Activated naive CD4-positive, alpha-beta T cell treated with anti-CD3 and anti-CD28 coated beads, Interleukin-2, amount 10 ng/mL, durations not matched to agents 7 days and 5 days (primary cell): ENCODE data around the gene HLA-E.
"Not testable (repeated sequence)": the region's sequence is repeated elsewhere in the genome, so short reads cannot be mapped to it uniquely, and the experiment has no call there.

Experiments
- CTCF ChIA-PET: fragments of 350-600 bp; sonication (Branson Sonifier 250); formaldehyde crosslinking; loops from one replicate; lab custom pipeline; 2021; ENCODE audit warnings: antibody characterized with exemption; lab: Charles Lee
- DNase-seq: peaks from one replicate; pipeline ENCODE4 v3.0.0-alpha.2; 2020
- H3K27ac Mint-ChIP-seq: one replicate; pipeline ENCODE4 v1.8.0; 2021; ENCODE audit warnings: mild to moderate bottlenecking, moderate library complexity, mixed read lengths
- H3K27me3 Mint-ChIP-seq: one replicate; pipeline ENCODE4 v1.8.0; 2021; ENCODE audit warnings: mild to moderate bottlenecking, mixed read lengths
- H3K36me3 Mint-ChIP-seq: one replicate; pipeline ENCODE4 v1.8.0; 2021; ENCODE audit warnings: mixed read lengths
- H3K4me1 Mint-ChIP-seq: one replicate; pipeline ENCODE4 v1.8.0; 2021; ENCODE audit warnings: mixed read lengths
- H3K4me3 Mint-ChIP-seq: one replicate; pipeline ENCODE4 v1.8.0; 2021; ENCODE audit warnings: mild to moderate bottlenecking, moderate library complexity, mixed read lengths
- H3K9me3 Mint-ChIP-seq: one replicate; pipeline ENCODE4 v1.8.0; 2021; ENCODE audit warnings: mixed read lengths

Gene HLA-E

GRCh38 chr6:30462482-30462881, 26.8 kb upstream of the HLA-E start:
- no peak for DNase-seq
- Mint-ChIP-seq H3K27me3 (peaks cover 100% of the 10 kb centered on the region), H3K4me3 (no peak overlapping the region), H3K36me3 (peaks cover 1% of the 10 kb centered on the region), H3K4me1 (peaks cover 25% of the 10 kb centered on the region), H3K9me3 (peaks cover 6% of the 10 kb centered on the region), H3K27ac (no peak overlapping the region)
- CTCF ChIA-PET = interaction anchor here (5.8 kb wide), 1 partner anchor 9 kb away, joined by 40 read pairs; no protein-coding TSS in a partner anchor

- DNase-seq = no peak
- Mint-ChIP-seq H3K9me3 (peaks cover 6% of the 10 kb centered on the region), H3K36me3 (peaks cover 1% of the 10 kb centered on the region), H3K4me3 (no peak overlapping the region), H3K4me1 (peaks cover 25% of the 10 kb centered on the region), H3K27me3 (peaks cover 96% of the 10 kb centered on the region), H3K27ac (no peak overlapping the region)
- CTCF ChIA-PET = interaction anchor here (1.7 to 5.8 kb wide), 3 partner anchors 10 to 69 kb away, joined by 4 to 40 read pairs (median 7); no protein-coding TSS in a partner anchor
Measured at GRCh38 chr6:30463242-30463641, 26.1 kb upstream of the HLA-E start.

- Mint-ChIP-seq H3K36me3 (peaks cover under 1% of the 10 kb centered on the region), H3K27me3 (peaks cover 94% of the 10 kb centered on the region), H3K27ac (no peak overlapping the region), H3K9me3 (peaks cover 5% of the 10 kb centered on the region), H3K4me3 (no peak overlapping the region), H3K4me1 (peaks cover 25% of the 10 kb centered on the region)
- DNase-seq = peak; percentile 73
- CTCF ChIA-PET = interaction anchor here (1.7 to 5.8 kb wide), 3 partner anchors 10 to 69 kb away, joined by 4 to 40 read pairs (median 7); no protein-coding TSS in a partner anchor
Measured at GRCh38 chr6:30463651-30464618, 25.4 kb upstream of the HLA-E start.

GRCh38 chr6:30465595-30466306, 23.6 kb upstream of the HLA-E start:
- peaks cover 25% of the 10 kb centered on the region for H3K4me1 Mint-ChIP-seq
- CTCF ChIA-PET = interaction anchor here (5.8 kb wide), 1 partner anchor 12 kb away, joined by 40 read pairs; no protein-coding TSS in a partner anchor
- H3K4me3 Mint-ChIP-seq = no peak overlapping the region
- no peaks in the 10 kb centered on the region for H3K9me3 Mint-ChIP-seq
- H3K27ac Mint-ChIP-seq = peak overlapping the region; percentile 42
- peaks cover 89% of the 10 kb centered on the region for H3K27me3 Mint-ChIP-seq
- DNase-seq = no peak
- no peaks in the 10 kb centered on the region for H3K36me3 Mint-ChIP-seq

GRCh38 chr6:30470968-30471367, 18.3 kb upstream of the HLA-E start:
- Mint-ChIP-seq H3K9me3 (peaks cover 9% of the 10 kb centered on the region), H3K27me3 (peaks cover 85% of the 10 kb centered on the region), H3K4me1 (peaks cover 8% of the 10 kb centered on the region), H3K27ac (no peak overlapping the region), H3K36me3 (no peaks in the 10 kb centered on the region), H3K4me3 (no peak overlapping the region)
- CTCF ChIA-PET = interaction anchor here (0.8 to 2.3 kb wide), 2 partner anchors 17 to 116 kb away, joined by 4 to 8 read pairs; no protein-coding TSS in a partner anchor
- no peak for DNase-seq

GRCh38 chr6:30475116-30475515, 14.2 kb upstream of the HLA-E start:
- DNase-seq, H3K4me3 Mint-ChIP-seq, CTCF ChIA-PET, H3K36me3 Mint-ChIP-seq, H3K9me3 Mint-ChIP-seq, H3K27ac Mint-ChIP-seq, H3K4me1 Mint-ChIP-seq: not testable (repeated sequence)
- peaks cover 90% of the 10 kb centered on the region for H3K27me3 Mint-ChIP-seq

- Mint-ChIP-seq H3K27ac (no peak overlapping the region), H3K9me3 (no peaks in the 10 kb centered on the region)
- peak; percentile 77 for DNase-seq
Measured at GRCh38 chr6:30480536-30481156, 8.7 kb upstream of the HLA-E start.

GRCh38 chr6:30481211-30481964, 7.9 kb upstream of the HLA-E start:
- peaks cover 37% of the 10 kb centered on the region for H3K4me1 Mint-ChIP-seq
- H3K36me3 Mint-ChIP-seq = no peaks in the 10 kb centered on the region
- no peaks in the 10 kb centered on the region for H3K9me3 Mint-ChIP-seq
- peaks cover 78% of the 10 kb centered on the region for H3K27me3 Mint-ChIP-seq
- H3K27ac Mint-ChIP-seq = no peak overlapping the region
- H3K4me3 Mint-ChIP-seq = no peak overlapping the region
- DNase-seq = no peak
- CTCF ChIA-PET = interaction anchor here (0.6 to 9.7 kb wide), 19 partner anchors 8 to 606 kb away, joined by 3 to 251 read pairs (median 5); no protein-coding TSS in a partner anchor

More at GRCh38 chr6:30480536-30481156, 8.7 kb upstream of the HLA-E start:
- CTCF ChIA-PET = interaction anchor here (0.6 to 9.7 kb wide), 9 partner anchors 8 to 603 kb away, joined by 3 to 251 read pairs (median 6); no protein-coding TSS in a partner anchor
- Mint-ChIP-seq H3K27me3 (peaks cover 82% of the 10 kb centered on the region), H3K36me3 (no peaks in the 10 kb centered on the region), H3K4me1 (peaks cover 35% of the 10 kb centered on the region), H3K4me3 (no peak overlapping the region)

- H3K9me3 Mint-ChIP-seq, H3K27ac Mint-ChIP-seq, H3K36me3 Mint-ChIP-seq: not testable (repeated sequence)
- Mint-ChIP-seq H3K4me3 (peak overlapping the region; percentile 8), H3K4me1 (peaks cover 40% of the 10 kb centered on the region), H3K27me3 (peaks cover 72% of the 10 kb centered on the region)
- CTCF ChIA-PET = interaction anchor here (0.5 to 9.7 kb wide), 23 partner anchors 9 to 605 kb away, joined by 3 to 251 read pairs (median 5); partner anchors contain the start of gene DHX16
- DNase-seq = peak; percentile 92
Measured at GRCh38 chr6:30481965-30482644, 7.2 kb upstream of the HLA-E start.

- Mint-ChIP-seq H3K4me3 (no peak overlapping the region), H3K4me1 (peaks cover 51% of the 10 kb centered on the region), H3K27ac (no peak overlapping the region), H3K36me3 (peaks cover 5% of the 10 kb centered on the region), H3K27me3 (peaks cover 60% of the 10 kb centered on the region), H3K9me3 (peaks cover 3% of the 10 kb centered on the region)
- no peak for DNase-seq
- CTCF ChIA-PET = interaction anchor here (0.7 to 9.7 kb wide), 29 partner anchors 8 to 604 kb away, joined by 3 to 251 read pairs (median 4); partner anchors contain the start of genes PRR3 and VARS2
Measured at GRCh38 chr6:30483677-30484279, 5.5 kb upstream of the HLA-E start.

GRCh38 chr6:30485236-30485635, 4.1 kb upstream of the HLA-E start:
- CTCF ChIA-PET = interaction anchor here (0.8 to 9.7 kb wide), 9 partner anchors 23 to 602 kb away, joined by 3 to 251 read pairs (median 4); no protein-coding TSS in a partner anchor
- Mint-ChIP-seq H3K4me3 (no peak overlapping the region), H3K27ac (no peak overlapping the region), H3K9me3 (peaks cover 5% of the 10 kb centered on the region), H3K4me1 (peaks cover 52% of the 10 kb centered on the region), H3K36me3 (peaks cover 15% of the 10 kb centered on the region), H3K27me3 (peaks cover 53% of the 10 kb centered on the region)
- no peak for DNase-seq

- H3K9me3 Mint-ChIP-seq = peaks cover 5% of the 10 kb centered on the region
- DNase-seq = no peak
- peak overlapping the region; percentile 88 for H3K27ac Mint-ChIP-seq
- H3K27me3 Mint-ChIP-seq = peaks cover 30% of the 10 kb centered on the region
- peaks cover 45% of the 10 kb centered on the region for H3K4me1 Mint-ChIP-seq
- H3K4me3 Mint-ChIP-seq = peak overlapping the region; percentile 49
- CTCF ChIA-PET = interaction anchor here (0.7 to 9.7 kb wide), 6 partner anchors 34 to 112 kb away, joined by 3 to 251 read pairs (median 6); no protein-coding TSS in a partner anchor
- H3K36me3 Mint-ChIP-seq = peaks cover 42% of the 10 kb centered on the region
Measured at GRCh38 chr6:30487926-30488325, 1.4 kb upstream of the HLA-E start.
